GM23248 (cell line): ENCODE results near the gene KRCC1. TPM values are rescaled to one million over a fixed set of nuclear protein-coding genes. Genes with fewer than 3 reads are reported as not detected.

Experiments used
- DNase-seq: peaks from one replicate; pipeline ENCODE4 v3.0.0-alpha.2; 2015
- H2AFZ ChIP-seq: fragments of 200-600 bp; sonication (generic); 2 replicates; pipeline ENCODE4 v1.6.1; 2016; ENCODE audit warnings: antibody characterized with exemption
- H3F3A ChIP-seq: fragments of 200-600 bp; sonication (generic); 2 replicates; pipeline ENCODE4 v1.6.1; 2016; ENCODE audit warnings: mild to moderate bottlenecking, antibody characterized with exemption, mixed run types; ENCODE audit not compliant: insufficient read depth
- H3K27ac ChIP-seq: fragments of 200-600 bp; sonication (generic); 2 replicates; pipeline ENCODE4 v1.5.1; 2016; ENCODE audit warnings: mild to moderate bottlenecking
- H3K27me3 ChIP-seq: fragments of 200-600 bp; sonication (generic); replicated peaks from 2 replicates; pipeline ENCODE4 v1.6.1; 2016; ENCODE audit warnings: mild to moderate bottlenecking; ENCODE audit not compliant: insufficient read depth
- H3K36me3 ChIP-seq: fragments of 200-600 bp; sonication (generic); 2 replicates; pipeline ENCODE4 v1.6.1; 2016; ENCODE audit warnings: low read depth, mild to moderate bottlenecking
- H3K4me1 ChIP-seq: fragments of 200-600 bp; sonication (generic); 2 replicates; pipeline ENCODE4 v1.6.1; 2016; ENCODE audit warnings: mild to moderate bottlenecking; ENCODE audit not compliant: insufficient read depth
- H3K4me2 ChIP-seq: fragments of 200-600 bp; sonication (generic); one replicate; pipeline ENCODE4 v1.6.1; 2016; ENCODE audit warnings: mild to moderate bottlenecking; ENCODE audit not compliant: unreplicated experiment
- H3K4me3 ChIP-seq: fragments of 200-600 bp; sonication (generic); 2 replicates; pipeline ENCODE4 v1.5.1; 2016; ENCODE audit warnings: mild to moderate bottlenecking
- H3K79me2 ChIP-seq: fragments of 200-600 bp; sonication (generic); 2 replicates; pipeline ENCODE4 v1.6.1; 2016; ENCODE audit warnings: mild to moderate bottlenecking; ENCODE audit not compliant: insufficient read depth
- H3K9ac ChIP-seq: fragments of 200-600 bp; sonication (generic); 2 replicates; pipeline ENCODE4 v1.6.1; 2016; ENCODE audit warnings: mild to moderate bottlenecking
- H3K9me2 ChIP-seq: fragments of 200-600 bp; sonication (generic); 2 replicates; pipeline ENCODE4 v1.6.1; 2016; ENCODE audit warnings: mixed run types, mild to moderate bottlenecking, moderate library complexity; ENCODE audit not compliant: insufficient read depth
- H3K9me3 ChIP-seq: fragments of 200-600 bp; sonication (generic); one replicate; pipeline ENCODE4 v1.6.1; 2017; ENCODE audit warnings: low read depth
- H4K20me1 ChIP-seq: fragments of 200-600 bp; sonication (generic); 2 replicates; pipeline ENCODE4 v1.6.0; 2016; ENCODE audit not compliant: insufficient read depth
- EZH2 ChIP-seq: fragments of 200-600 bp; sonication (generic); IDR thresholded peaks from 2 replicates; pipeline ENCODE4 v1.6.1; 2018; ENCODE audit warnings: antibody characterized with exemption, mild to moderate bottlenecking; ENCODE audit not compliant: insufficient read depth, poor library complexity, severe bottlenecking
- EZH2phosphoT487 ChIP-seq: fragments of 200-600 bp; sonication (generic); IDR thresholded peaks from 2 replicates; pipeline ENCODE4 v1.6.1; 2018; ENCODE audit warnings: antibody characterized with exemption, moderate library complexity, mild to moderate bottlenecking, low read depth; ENCODE audit not compliant: insufficient read depth
- WGBS, 2 experiments: methylation state at CpG; one replicate each; pipeline ENCODE4 v1.1.6; 2015 to 2017; ENCODE audit warnings: low lambda C conversion rate in 2 of 2, low coverage in 1 of 2; ENCODE audit errors: missing lambda C conversion rate in 2 of 2; 5-methylcytosine and 5-hydroxymethylcytosine counted together
- in situ Hi-C: fragments of 300-500 bp; cut with MboI; formaldehyde crosslinking; loops from 2 replicates; pipeline ENCODE4 v1.15.0; 2020
- polyA plus RNA-seq: library from polyadenylated mRNA; unstranded; fragments of >200 nt; fragmentation: Nextera tagmentation; extraction: Ambion mirVana; gene quantifications from 2 replicates; pipeline ENCODE4 v1.2.1, GENCODE V29; 2016
- total RNA-seq: library from RNA; depleted of rRNA; stranded (reverse); fragments of >200 nt; shearing (Covaris generic); gene quantifications from 2 replicates; pipeline ENCODE4 v1.2.3, GENCODE V29; 2014

The KRCC1 gene
- total and polyA plus RNA-seq, 2 experiments from 2014 or later = 33.1 to 41.3 TPM

- H3K4me3 ChIP-seq = no peak overlapping the region
- H3K4me1 ChIP-seq = no peaks in the 10 kb centered on the region
- WGBS, 2 experiments = 12 to 16% methylated on average over 3 of the region's 3 CpGs
- no peak overlapping the region for H3K4me2 ChIP-seq
- no peaks in the 10 kb centered on the region for H3F3A ChIP-seq
- no peak for TF ChIP-seq EZH2phosphoT487
- no peak for TF ChIP-seq EZH2
- no peaks in the 10 kb centered on the region for H3K9me2 ChIP-seq
- no peak for DNase-seq
- H3K9me3 ChIP-seq = no peaks in the 10 kb centered on the region
- H3K27me3 ChIP-seq = peaks cover 9% of the 10 kb centered on the region
- H3K27ac ChIP-seq = no peak overlapping the region
- no peaks in the 10 kb centered on the region for H3K79me2 ChIP-seq
- in situ Hi-C loops = no loop called here
- H3K36me3 ChIP-seq = no peaks in the 10 kb centered on the region
- no peak overlapping the region for H2AFZ ChIP-seq
- H4K20me1 ChIP-seq = no peaks in the 10 kb centered on the region
- H3K9ac ChIP-seq = no peak overlapping the region
Measured at GRCh38 chr2:88091943-88092342, 36.4 kb upstream of the KRCC1 start.

GRCh38 chr2:88090446-88091283 lies 35.1 kb upstream of the KRCC1 start:
- H3K9me2 ChIP-seq = no peaks in the 10 kb centered on the region
- H3K9ac ChIP-seq = no peak overlapping the region
- peaks cover 9% of the 10 kb centered on the region; the same call in 1 of the 2 replicates for H3K27me3 ChIP-seq
- no peaks in the 10 kb centered on the region for H3K4me1 ChIP-seq
- DNase-seq = no peak
- H2AFZ ChIP-seq = no peak overlapping the region
- no peaks in the 10 kb centered on the region for H3K79me2 ChIP-seq
- H3K4me2 ChIP-seq = no peak overlapping the region
- no peak overlapping the region for H3K4me3 ChIP-seq
- TF ChIP-seq EZH2 (no peak), EZH2phosphoT487 (no peak)
- H3K9me3 ChIP-seq = no peaks in the 10 kb centered on the region
- no peaks in the 10 kb centered on the region for H3K36me3 ChIP-seq
- in situ Hi-C loops = no loop called here
- 69 to 82% methylated on average over 8 of the region's 8 CpGs for WGBS, 2 experiments
- no peaks in the 10 kb centered on the region for H4K20me1 ChIP-seq
- no peaks in the 10 kb centered on the region for H3F3A ChIP-seq
- no peak overlapping the region for H3K27ac ChIP-seq

- Histone ChIP-seq H3K4me3 (no peak overlapping the region), H4K20me1 (no peaks in the 10 kb centered on the region), H3K79me2 (no peaks in the 10 kb centered on the region), H3K27ac (no peak overlapping the region), H3K4me1 (no peaks in the 10 kb centered on the region), H3F3A (no peaks in the 10 kb centered on the region), H3K9me2 (no peaks in the 10 kb centered on the region), H3K9me3 (no peaks in the 10 kb centered on the region), H3K4me2 (no peak overlapping the region), H2AFZ (no peak overlapping the region), H3K36me3 (no peaks in the 10 kb centered on the region), H3K9ac (no peak overlapping the region), H3K27me3 (no peaks in the 10 kb centered on the region; the same call in 1 of the 2 replicates)
- no peak for DNase-seq
- in situ Hi-C loops = no loop called here
- TF ChIP-seq EZH2 = no peak
- TF ChIP-seq EZH2phosphoT487 = no peak
- 70 to 80% methylated on average over 2 of the region's 2 CpGs for WGBS, 2 experiments
Measured at GRCh38 chr2:88088999-88089398, 33.4 kb upstream of the KRCC1 start.

- DNase-seq = no peak
- WGBS, 2 experiments = 72 to 73% methylated on average over 15 to 17 of the region's 17 CpGs
- H3K4me2 ChIP-seq = no peak overlapping the region
Measured at GRCh38 chr2:88087763-88088162, 32.2 kb upstream of the KRCC1 start.

More at GRCh38 chr2:88087763-88088162, 32.2 kb upstream of the KRCC1 start:
- Histone ChIP-seq H3K79me2 (no peaks in the 10 kb centered on the region), H3K9ac (no peak overlapping the region), H2AFZ (no peak overlapping the region), H3K9me3 (no peaks in the 10 kb centered on the region), H3K36me3 (no peaks in the 10 kb centered on the region), H3K4me3 (no peak overlapping the region), H4K20me1 (no peaks in the 10 kb centered on the region), H3F3A (no peaks in the 10 kb centered on the region), H3K27ac (no peak overlapping the region), H3K27me3 (no peaks in the 10 kb centered on the region; the same call in none of the 2 replicates), H3K9me2 (no peaks in the 10 kb centered on the region), H3K4me1 (no peaks in the 10 kb centered on the region)
- TF ChIP-seq EZH2 = no peak
- TF ChIP-seq EZH2phosphoT487 = no peak
- in situ Hi-C loops = no loop called here
